Kidney epithelial cell (primary cell): ENCODE data around the gene PCBP3. TPM values are rescaled to one million over a fixed set of nuclear protein-coding genes. Genes with fewer than 3 reads are reported as not detected.
"Not testable (repeated sequence)": the region's sequence is repeated elsewhere in the genome, so short reads cannot be mapped to it uniquely, and the experiment has no call there.

Source experiments
- DNase-seq: peaks from one replicate; pipeline ENCODE4 v3.0.0-alpha.2; 2010; ENCODE audit warnings: low read depth
- H3K27me3 ChIP-seq: 2 replicates; pipeline ENCODE4 v1.6.0; 2011; ENCODE audit warnings: low read length; ENCODE audit not compliant: control insufficient read depth, insufficient read depth
- H3K36me3 ChIP-seq: 2 replicates; pipeline ENCODE4 v1.5.1; 2011; ENCODE audit warnings: low read length; ENCODE audit not compliant: control insufficient read depth, insufficient read depth
- H3K4me3 ChIP-seq: 2 replicates; pipeline ENCODE4 v1.5.1; 2011; ENCODE audit warnings: low read depth, mild to moderate bottlenecking, control low read depth, low read length
- CTCF ChIP-seq: IDR thresholded peaks from 2 replicates; pipeline ENCODE4 v1.5.1; 2011; ENCODE audit warnings: mild to moderate bottlenecking, moderate library complexity, low read length, control low read depth, inconsistent platforms; ENCODE audit not compliant: insufficient read depth, poor library complexity, severe bottlenecking
- total RNA-seq: library from RNA; depleted of rRNA; stranded (reverse); fragments of >200 nt; gene quantifications from 2 replicates; pipeline ENCODE4 v1.2.3, GENCODE V29; 2015

The PCBP3 gene
- total RNA-seq, 1 donor from 2014 or later: 1.3 TPM

- TF ChIP-seq CTCF: no peak
- no peak overlapping the region for H3K4me3 ChIP-seq
- DNase-seq: no peak
- no peaks in the 10 kb centered on the region for H3K27me3 ChIP-seq
- H3K36me3 ChIP-seq: no peaks in the 10 kb centered on the region
Observed at GRCh38 chr21:45719177-45719802, 75.8 kb downstream of the PCBP3 start.

- H3K36me3 ChIP-seq, DNase-seq, H3K4me3 ChIP-seq, H3K27me3 ChIP-seq: not testable (repeated sequence)
Observed at GRCh38 chr21:45720204-45720603, 76.7 kb downstream of the PCBP3 start.

GRCh38 chr21:45721671-45722070 is 78.1 kb downstream of the PCBP3 start:
- Histone ChIP-seq H3K36me3 (no peaks in the 10 kb centered on the region), H3K4me3 (no peak overlapping the region), H3K27me3 (no peaks in the 10 kb centered on the region)
- DNase-seq: no peak
- no peak for TF ChIP-seq CTCF

- Histone ChIP-seq H3K4me3 (no peak overlapping the region), H3K27me3 (peaks cover 3% of the 10 kb centered on the region), H3K36me3 (no peaks in the 10 kb centered on the region)
- TF ChIP-seq CTCF: no peak
- no peak for DNase-seq
Observed at GRCh38 chr21:45723049-45723958, 79.8 kb downstream of the PCBP3 start.

- peaks cover 3% of the 10 kb centered on the region for H3K27me3 ChIP-seq
- no peak for TF ChIP-seq CTCF
- H3K36me3 ChIP-seq: no peaks in the 10 kb centered on the region
- no peak overlapping the region for H3K4me3 ChIP-seq
- DNase-seq: no peak
Observed at GRCh38 chr21:45724345-45724961, 80.9 kb downstream of the PCBP3 start.
